Measurements from ENCODE around the gene SPRED2.

The SPRED2 gene

DNA sequence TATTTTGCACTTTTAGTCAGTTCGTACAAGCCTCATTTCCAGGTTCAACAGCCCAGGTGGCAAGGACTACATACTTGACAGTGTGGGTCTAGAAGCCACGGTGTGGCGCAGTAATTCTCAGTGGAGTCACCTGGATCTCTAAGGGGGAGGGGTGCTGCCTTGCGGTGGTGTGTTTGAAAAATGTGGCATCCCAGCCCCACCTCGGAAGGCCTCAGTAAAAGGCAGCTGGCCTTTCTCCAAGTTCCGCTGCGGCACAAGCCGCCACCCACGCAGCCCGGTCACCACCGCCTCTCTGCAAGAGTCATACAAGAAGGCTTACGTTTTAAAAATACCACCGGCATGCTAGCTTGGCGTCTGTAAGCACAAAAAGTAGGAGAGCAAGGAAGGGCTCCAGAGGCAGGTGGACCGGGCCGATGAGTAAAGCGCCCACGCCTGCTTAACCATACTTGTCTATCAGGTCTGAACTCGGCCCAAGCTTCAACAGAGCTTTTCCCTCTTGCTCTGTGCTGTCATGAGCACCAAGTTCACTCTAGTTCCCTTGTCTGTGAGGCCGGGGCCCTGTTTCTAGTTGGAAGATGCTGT is 49.5 kb downstream of the SPRED2 start:
- peak; percentile 80 for DNase-seq

DNA sequence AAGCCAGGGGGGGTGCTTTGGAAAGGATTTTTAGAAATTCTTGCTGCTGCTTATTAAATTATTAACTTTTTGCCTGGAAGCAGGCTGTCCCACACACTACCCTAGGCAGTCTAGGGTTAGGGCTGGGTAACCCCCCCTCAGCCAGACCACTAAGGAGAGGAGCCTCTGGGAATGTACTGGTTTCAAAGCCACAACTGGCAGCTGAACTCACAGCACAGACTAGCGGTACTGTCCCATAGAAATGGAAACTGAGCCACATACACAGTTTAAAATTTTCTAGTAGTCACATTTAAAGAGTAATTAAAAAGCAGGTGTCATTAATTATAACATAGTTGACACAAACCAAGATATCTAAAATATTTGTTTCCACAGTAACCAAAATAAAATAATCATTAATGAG is 50.1 kb downstream of the SPRED2 start:
- no peak for DNase-seq

DNA sequence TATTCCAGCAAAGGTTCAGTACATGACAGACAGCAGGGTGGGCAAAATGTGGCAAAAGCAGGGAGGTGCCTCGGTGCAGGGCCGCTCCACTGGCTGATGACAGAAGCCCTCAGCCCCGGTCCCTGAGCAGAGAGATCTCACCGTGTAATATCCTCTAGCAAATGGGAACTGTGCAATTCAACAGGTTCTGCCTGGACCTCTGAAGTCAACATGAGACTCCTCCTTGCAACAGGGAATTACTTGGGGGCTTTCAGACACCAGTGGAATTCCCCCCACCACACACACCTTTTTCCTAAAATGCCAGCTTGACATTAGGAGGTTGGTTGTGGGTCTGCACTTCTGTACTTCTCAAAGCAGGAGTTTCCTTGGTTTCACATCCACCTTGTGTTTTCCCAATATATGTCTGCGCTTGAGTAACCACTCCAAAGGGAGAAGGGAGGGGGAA is 50.8 kb downstream of the SPRED2 start:
- DNase-seq, result no peak

DNA sequence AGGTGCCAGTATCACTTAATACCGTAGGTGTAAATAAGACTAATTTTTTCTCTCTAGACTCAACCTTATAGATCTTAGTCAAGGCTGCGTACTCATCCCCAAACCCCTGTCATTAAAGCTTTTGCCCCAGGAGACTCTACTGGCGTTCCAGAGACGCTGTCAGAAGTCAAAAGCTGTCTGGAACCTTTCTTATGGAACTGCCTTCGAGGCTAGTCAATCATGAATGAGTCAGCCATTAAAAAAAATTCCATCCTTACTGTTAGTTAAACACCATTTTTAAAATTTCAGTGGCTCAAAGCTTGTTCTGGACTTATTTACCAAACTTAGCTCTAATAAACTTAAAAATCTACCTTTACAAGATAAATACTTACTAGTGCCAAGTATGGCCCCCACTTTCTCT is 52.1 kb downstream of the SPRED2 start:
- DNase-seq, result no peak

DNA sequence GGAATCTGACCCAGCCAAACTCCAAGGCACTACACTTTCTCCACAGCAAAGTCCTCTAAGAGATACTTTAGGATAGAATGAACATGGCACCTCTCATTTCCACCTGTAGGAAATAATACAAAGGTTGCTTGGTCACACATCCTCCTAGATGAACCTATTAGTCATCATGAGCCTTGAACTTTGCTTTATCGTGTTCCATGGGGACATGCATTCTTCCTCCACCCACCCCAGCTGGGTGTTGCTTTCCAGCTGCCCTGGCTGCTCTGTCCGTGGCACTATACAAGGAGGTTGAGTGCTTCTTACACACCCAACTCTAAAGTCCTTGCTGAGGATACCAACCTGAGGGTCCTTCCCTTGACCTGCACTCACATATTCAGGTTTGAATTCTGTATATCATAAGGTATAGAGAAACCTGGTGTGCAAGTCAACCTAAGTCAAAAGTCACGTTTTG is 52.7 kb downstream of the SPRED2 start:
- no peak for DNase-seq

DNA sequence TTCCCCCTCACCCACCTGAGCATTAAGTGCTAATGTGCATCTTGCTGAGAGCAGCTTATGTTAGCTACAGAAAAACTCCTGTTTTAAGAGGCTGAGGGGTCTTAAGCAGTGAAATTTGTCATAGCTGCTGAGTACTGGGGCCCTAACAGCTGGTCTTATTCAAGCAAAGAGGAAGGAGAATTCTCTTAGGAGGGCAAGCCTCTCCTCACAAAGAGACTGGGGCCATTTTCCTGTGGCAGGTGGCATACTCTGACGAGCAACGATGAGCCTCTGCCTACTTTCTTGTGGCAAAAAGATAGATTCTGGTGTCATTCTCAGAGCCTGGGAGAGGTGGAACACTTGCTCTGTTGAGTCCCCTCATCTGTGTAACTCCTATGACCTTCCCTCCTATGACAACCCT is 53.2 kb downstream of the SPRED2 start:
- DNase-seq, result no peak

DNA sequence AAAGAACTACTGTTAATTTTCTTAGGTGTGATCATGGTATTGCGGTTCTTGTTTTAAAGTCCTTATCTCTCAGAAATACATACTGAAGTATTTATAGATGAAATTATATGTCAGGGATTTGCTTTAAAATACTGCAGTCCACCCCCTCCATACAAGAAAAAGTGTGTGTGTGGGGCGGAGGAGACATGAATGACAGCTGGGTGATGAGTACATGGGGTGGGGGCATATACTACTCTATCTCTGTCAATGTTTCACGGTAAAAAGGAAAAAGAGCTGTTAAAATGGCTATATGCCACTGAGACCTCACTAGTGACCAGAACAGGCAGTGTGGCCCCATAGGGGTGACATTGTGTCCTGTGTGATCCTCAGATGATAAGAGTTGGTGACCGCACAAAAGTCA is 54.1 kb downstream of the SPRED2 start:
- DNase-seq, result no peak

DNA sequence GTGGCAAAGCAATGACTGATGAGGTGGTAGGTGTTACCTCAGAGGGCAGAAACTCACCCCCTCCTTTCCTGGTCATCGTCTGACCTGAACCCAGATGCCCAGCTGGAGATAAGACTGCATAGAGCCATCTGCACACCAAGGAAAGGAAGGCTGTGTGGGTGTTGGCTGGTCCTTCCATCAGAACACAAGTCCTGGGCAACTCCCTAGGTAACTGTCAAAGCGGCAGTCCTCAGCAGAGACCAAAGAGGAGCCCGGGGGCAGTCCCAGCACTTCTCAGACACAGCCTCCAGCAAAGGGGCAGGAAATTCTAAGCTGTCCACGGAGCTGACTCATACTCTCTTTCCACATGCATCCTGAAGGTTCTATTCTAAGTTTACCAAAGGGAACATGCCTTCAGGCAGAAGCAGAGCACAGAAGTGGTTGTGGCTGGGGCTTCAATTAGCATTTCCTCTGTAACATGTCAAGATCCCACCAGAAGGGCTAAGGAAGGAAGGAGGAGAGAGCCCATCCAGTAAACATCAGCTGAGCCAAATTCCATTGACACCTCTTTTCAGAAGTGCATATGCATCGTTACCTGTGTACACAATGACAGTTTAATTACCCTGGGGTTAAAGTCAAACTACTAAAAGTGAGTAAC is 54.7 kb downstream of the SPRED2 start:
- no peak for DNase-seq

DNA sequence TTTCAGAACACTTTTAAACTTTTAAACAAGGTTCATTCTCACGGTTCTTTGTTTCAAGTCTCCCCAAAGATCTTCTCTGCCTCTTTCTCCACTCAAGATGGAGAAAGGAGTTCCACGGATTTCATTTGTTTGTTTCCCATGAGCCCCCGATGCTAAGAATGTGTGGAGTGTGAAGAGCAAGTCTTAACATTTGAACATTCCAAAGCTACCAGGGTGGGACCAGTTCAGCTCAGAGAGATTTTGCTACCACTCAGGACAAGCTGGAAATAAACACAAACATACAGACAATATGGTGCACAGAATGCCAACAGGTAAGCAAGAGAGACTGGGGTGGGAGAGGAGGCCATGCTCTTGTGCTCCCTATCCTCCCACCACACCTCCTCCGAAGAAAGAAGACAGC is 56.7 kb downstream of the SPRED2 start:
- DNase-seq, result no peak

DNA sequence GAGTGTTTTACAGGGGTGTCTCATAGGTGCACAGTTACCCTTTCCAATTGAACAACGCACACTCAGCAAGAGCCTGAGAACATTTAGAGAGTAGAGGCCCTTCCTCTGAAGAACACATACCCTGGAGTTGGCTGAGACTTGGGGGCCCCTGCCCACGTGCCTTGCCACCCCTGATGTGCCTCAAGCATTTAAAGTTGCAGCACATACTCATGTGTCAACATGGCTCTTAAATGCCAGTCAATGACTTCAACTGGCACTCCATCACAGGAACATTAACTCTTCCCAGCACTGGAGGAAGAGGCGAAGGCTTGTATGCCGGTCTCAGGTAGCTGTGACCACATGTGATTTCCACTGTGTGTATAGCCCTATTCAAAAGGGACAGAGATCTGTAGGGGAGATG is 57.4 kb downstream of the SPRED2 start:
- DNase-seq, result no peak

DNA sequence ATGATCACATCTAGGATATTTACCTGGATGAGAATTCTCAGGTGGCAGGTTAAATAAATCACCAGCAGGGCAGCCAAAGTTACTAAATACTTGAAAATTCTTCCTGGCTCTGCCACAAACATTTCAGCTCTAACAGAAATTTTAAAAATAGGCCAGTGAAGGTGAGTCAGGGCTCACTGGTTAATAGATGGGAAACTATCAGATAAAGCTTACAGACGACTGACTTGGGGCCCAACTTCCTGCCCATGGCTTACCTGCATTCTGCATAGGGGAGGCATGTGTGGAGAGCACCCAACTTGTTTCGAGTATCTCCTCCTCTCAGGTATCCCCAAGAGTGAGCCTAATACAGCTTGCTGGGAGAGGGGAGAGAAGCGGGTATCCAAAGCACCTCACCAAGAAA is 57.8 kb downstream of the SPRED2 start:
- no peak for DNase-seq

DNA sequence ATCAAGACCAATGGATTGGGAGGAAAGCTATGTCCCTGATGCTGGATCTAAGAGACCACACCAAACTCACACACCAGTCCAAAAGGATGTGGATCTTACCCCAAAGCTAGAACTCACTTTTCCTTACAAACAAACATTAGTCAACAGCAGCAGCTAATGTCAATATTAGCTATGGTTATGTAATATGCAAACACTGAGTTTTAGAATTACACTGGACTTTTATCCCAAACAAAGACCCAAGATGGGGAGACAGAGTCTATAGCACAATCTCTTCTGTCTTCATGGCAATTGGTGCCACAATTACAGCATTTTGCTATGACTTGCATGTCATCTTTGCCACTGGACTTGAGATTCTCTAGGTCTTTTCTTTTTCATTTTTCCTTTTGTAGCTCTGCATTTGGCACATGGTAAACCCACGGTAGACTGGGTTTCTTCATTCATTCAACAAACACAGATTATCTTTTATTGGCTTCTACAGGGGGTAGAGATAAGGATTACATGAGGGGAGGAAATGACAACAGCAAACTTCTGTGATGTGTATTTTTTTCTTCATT is 59.0 kb downstream of the SPRED2 start:
- no peak for DNase-seq

DNA sequence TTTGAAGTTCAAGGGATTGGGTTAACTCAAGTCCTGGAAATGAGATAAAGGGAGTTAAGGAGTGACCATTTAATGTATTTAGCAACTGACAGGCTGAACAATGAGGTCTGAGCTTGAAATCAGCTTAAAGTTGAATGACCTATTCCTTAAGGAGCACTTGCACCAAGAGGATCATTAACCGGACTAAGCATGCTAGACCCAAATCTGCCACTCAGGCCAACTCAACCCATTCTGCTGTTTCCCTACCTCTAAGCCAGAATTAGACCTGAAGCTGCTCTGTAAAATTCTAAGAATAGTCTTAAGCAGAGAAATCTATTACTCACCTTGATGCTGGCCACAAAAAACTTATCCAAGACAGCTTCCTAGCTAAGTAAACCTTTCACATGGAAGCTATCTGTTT is 59.8 kb downstream of the SPRED2 start:
- DNase-seq, result no peak

DNA sequence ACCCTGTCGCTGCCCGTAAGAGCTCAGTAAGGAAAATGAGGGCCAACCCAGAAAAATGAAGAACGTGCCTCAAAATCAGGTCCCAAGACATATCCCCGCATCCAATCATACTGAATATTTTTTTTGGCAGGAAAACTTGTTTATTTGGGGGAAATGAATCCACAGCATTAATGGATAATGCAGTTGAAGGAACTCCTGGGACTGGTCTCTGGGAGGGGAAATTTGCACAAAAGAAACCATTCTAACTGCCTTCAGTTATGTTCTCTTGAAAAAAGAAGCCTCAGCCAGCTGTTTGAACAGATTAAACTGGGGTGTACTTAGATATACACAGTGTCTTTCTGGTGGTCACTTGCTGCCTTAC is 61.3 kb downstream of the SPRED2 start:
- no peak for DNase-seq

DNA sequence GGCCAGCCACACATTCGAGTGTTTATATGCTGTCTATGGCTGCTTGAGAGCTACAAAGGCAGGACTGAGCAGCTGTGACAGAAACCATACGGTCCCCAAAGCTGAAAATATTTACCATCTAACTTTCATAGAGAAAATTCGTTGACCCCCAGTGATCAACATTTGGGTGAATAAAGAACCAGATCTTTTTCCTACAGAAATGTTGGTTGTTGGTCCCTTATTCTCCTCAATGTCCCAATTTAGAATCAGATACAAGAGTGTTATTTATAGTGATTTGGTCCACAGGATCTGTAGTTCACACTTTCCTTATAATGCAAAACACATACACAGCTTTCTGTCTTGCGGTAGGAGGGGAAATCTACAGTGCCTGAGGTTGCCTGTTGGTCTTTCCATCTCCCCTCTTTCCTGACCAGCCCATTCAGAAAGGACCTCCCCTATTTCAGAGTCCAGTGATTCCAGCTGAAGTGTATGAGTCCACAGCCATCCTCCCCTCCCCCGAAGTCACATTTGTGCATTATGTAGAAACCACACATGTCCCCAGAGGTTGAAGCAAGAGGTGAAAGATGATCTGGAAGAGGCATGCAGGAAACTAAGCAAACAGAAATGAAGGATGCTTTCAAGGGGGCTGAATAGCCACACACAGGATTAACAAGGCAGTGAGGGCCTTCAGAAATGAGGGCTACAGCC is 61.9 kb downstream of the SPRED2 start:
- DNase-seq, result peak; percentile 89

DNA sequence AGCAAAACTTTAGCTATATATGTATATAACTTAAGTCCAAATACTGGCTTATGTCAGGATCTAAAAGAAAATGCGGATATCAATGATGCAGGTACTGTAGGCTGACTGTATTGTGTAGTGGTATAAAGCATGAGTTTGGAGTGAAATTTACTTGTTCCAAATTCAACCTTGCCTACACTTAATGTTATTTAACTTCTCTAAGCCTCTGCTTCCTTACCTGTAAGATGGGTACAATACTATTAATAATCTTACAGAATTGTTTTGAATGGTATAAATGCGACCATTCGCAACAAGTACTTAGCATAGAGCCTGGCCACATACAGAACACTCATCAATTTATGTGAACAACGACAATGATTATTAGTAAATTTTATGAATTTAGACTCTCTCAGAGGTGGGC is 62.4 kb downstream of the SPRED2 start:
- DNase-seq, result no peak

DNA sequence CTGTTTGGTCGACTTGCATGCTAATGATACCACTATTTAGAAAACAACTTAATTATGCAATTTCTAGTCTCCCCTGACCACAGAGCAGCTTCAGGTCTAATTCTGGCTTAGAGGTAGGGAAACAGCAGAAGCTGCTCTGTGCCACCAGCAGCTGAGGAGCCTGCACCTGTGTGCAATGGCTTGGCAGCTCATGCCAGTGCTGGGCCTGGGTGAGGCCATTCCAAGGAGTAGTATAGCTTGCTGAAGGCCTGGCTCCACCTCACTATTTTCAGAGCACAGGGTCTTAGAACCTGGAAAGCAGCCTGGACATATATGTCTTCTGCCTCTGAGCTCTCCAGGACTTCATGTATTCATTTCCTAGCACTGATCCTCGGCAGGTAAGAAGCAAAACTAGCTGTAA is 62.8 kb downstream of the SPRED2 start:
- DNase-seq, result no peak

DNA sequence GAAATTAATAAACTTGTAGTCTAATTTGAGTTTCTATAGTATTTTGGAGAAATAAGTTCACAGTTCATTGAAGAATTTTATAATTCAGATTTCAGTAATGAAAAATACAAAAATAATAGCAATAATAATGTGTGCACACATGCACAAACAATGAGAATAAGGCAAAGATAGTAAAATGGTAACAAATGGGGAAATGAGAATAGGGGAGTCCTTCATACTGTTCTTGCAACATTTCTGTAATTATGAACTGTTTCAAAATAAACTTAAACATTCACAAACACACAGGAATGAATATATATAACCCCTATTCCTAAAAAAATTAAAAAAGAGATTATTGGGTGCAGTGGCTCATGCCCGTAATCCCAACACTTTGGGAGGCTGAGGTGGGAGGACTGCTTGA is 63.9 kb downstream of the SPRED2 start:
- DNase-seq, result no peak

DNA sequence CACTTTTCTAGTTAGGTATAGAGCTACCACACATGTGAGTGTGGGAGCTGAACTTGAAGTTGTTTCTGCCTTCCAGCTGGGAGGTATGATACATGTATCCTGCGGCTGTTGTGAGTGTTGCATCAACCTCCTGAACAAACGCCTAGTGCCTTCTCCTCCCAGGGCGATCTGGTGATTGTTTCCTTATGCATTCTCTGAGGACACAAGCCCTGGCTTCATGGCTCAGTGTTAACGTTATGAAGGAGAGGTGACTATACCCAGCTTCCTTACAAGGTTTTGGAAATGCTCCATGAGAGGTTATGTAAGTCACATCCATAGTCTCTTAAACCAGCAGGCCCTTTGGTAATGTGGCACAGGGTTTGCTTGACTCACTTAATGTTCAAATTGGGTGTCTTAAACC is 64.9 kb downstream of the SPRED2 start:
- DNase-seq, result no peak

DNA sequence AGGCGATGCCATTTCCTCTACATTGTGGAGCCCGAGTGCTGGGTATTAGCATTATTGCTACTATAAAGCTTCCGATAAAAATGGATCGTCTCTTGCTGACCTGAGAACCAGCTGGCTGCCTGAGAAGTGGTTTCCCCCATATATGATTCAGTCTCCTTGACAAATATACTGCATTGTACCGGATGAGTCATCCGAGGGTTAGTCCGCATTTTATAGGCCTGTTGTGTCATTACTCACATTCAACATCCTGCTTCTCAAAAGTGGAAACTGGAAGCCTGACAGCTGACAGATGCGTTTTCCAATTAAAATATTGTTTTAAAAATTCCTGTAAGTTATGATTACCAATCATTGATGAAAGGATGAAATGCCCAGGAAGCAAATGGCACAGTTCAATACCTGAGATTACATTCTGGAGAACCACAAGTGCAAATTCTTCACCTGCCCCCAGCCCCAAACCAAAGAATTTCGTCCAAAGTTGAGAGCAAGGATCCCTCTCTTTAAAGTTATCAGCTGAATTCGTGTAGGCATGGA is 65.7 kb downstream of the SPRED2 start:
- DNase-seq, result peak; percentile 19

DNA sequence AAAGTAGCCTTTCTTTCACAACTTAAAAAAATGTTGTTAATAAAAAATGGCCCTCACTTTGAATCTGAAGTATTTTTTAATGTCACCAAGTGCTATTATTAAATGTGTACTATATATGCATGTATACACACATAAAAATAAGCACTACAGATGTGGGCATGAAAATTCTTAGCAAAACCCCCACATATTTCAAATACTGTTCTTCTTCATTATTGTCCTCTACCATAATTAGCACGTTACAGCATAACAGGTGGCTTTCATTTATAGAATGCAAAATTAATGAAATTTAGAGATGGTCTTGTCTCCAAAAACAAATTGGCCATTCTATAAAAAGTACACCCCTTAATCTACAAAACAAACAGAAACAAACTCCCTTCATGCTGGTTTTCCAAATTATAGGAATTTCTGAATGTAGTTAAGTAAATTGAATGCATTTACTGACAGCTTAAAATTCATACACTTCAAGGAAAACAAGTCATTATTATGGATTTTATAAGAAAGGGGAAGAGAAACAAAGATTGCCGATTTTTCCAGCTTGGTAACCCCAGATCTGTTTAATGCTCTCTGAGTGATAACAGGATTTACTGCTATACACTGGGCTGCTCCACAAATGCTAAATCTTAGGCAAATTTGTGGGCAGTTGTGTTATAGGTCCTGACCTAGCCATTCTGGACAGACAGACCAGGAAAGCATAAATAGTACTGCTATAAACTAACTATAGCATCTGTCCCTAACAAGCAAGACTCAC is 67.2 kb downstream of the SPRED2 start:
- DNase-seq, result no peak

DNA sequence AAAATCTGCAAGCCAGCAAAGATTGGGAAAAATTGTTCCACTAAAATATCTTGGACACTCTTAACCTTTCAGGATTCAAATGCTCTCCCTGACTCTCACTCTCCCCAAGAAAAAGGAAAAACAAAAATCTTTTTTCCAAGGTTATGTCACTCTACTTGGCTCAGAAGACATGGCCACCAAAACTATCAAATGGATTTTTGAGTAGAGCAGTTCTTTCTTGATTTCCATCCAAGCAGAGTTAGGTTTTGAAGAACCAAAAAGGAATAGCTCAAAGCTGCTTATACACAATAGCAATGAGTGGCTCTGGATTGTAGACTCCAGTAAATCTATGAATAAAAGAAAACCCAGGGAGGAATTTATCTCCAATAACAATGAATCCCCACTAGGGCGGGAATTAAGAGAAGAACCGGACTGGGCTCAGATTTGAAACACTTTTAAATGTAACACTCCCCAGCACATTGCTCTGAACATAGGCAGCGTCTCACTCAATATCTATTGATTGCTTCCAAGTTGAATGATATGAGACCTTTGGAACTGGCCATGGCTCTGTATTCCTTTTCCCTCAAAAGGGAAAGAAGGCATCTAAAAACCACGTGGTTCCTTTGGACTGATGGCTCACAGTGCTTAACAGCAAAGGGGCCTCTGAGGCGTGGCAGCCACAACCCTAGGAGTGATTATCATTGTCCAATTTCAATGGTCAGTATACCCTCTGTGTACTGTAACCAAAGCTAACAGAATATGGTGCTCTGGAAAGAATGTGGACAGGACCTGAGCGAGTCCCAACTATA is 68.3 kb downstream of the SPRED2 start:
- no peak for DNase-seq

DNA sequence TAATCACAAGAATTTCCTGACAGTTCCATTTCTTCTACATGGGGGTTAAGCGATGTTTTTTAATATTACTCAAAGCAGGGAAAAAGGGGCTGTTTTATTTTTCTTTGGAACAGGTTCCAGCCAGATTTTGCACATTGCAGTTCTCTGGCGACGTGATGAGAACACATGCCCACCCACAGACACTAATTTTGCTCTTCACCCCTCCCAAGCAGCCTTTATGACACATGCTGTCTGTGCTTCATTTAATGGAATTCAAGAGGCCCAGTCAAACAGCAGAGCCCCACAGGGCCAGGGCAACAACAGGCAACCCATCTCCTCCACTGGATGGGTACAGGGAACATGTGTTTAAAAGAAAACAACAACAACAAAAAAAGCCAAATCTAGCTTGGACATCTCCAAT is 70.8 kb downstream of the SPRED2 start:
- DNase-seq, result no peak
